HCT116 (cell line): ENCODE data around the gene TSSK2. TPM values are rescaled to one million over a fixed set of nuclear protein-coding genes. Genes with fewer than 3 reads are reported as not detected.

ENCODE experiments used
- ATAC-seq: fragments of 200-7000 bp; cut with Tn5 transposase; 2 replicates; pipeline ENCODE4 v1.9.1; 2020; ENCODE audit warnings: mild to moderate bottlenecking, moderate library complexity
- BruUV-seq: library from RNA; stranded (reverse); fragments of 400-500 nt; replicated peaks from 2 replicates; lab custom pipeline; 2021; lab: Mats Ljungman, UMichigan
- CTCF ChIA-PET: fragments of 300-600 bp; sonication (Branson Sonifier 250); formaldehyde crosslinking; loops from one replicate; lab custom pipeline; 2021; ENCODE audit warnings: antibody characterized with exemption; lab: Charles Lee
- POLR2A ChIA-PET: fragments of 300-600, 350-600 bp; sonication (Branson Sonifier 250); formaldehyde crosslinking; loops from one replicate; lab custom pipeline; 2021; ENCODE audit warnings: antibody characterized with exemption; lab: Charles Lee
- RAD21 ChIA-PET, 2 experiments: fragments of 300-600 bp; sonication (Branson Sonifier 250); formaldehyde crosslinking; loops; one replicate each; lab custom pipeline; 2023; ENCODE audit warnings: low total read pairs in 2 of 2; ENCODE audit not compliant: uncharacterized antibody in 2 of 2, unreplicated experiment in 2 of 2, low non-redundant PET in 1 of 2; lab: Charles Lee
- DNase-seq: peaks from one replicate; pipeline ENCODE4 v3.0.0-alpha.2; 2010; ENCODE audit warnings: low read depth, low spot score
- H2AFZ ChIP-seq: fragments of 200-600 bp; shearing (Covaris generic), sonication (generic); 2 replicates; pipeline ENCODE4 v1.6.1; 2017; ENCODE audit warnings: low read depth, mixed run types, mixed read lengths, antibody characterized with exemption, low read length; ENCODE audit not compliant: poor library complexity, severe bottlenecking
- H3K27ac ChIP-seq: 2 replicates; pipeline ENCODE4 v1.5.1; 2012; ENCODE audit warnings: low read depth, low read length
- H3K27me3 ChIP-seq: fragments of 200-600 bp; sonication (generic); 2 replicates; pipeline ENCODE4 v1.6.1; 2016; ENCODE audit warnings: mixed run types, low read length, mixed read lengths; ENCODE audit not compliant: insufficient read depth
- H3K36me3 ChIP-seq, 2 experiments: fragments of 200-500 bp in 1 of 2; fragments of 200-600 bp in 1 of 2; sonication (Bioruptor generic) in 1 of 2; sonication (generic) in 1 of 2; 2 replicates each; pipeline versions ENCODE4 v1.5.1 to v1.6.1; 2014 to 2016; ENCODE audit warnings: low read length in 2 of 2, inconsistent platforms in 1 of 2, mixed read lengths in 1 of 2, mixed run types in 1 of 2; ENCODE audit not compliant: insufficient read depth in 2 of 2, control insufficient read depth in 1 of 2
- H3K4me1 ChIP-seq, 2 experiments: fragments of 200-600 bp in 1 of 2; sonication (generic) in 1 of 2; 2 replicates each; pipeline versions ENCODE4 v1.5.1 to v1.6.1; 2012 to 2017; ENCODE audit warnings: low read length in 2 of 2, inconsistent platforms in 1 of 2, mild to moderate bottlenecking in 1 of 2, mixed read lengths in 1 of 2, mixed run types in 1 of 2, moderate library complexity in 1 of 2; ENCODE audit not compliant: insufficient read depth in 2 of 2, control insufficient read depth in 1 of 2
- H3K4me2 ChIP-seq: fragments of 200-600 bp; sonication (generic); 2 replicates; pipeline ENCODE4 v1.6.1; 2017; ENCODE audit warnings: mixed run types, low read length, mixed read lengths
- H3K4me3 ChIP-seq, 2 experiments: fragments of 200-600 bp in 1 of 2; sonication (generic) in 1 of 2; replicated peaks in 1 of 2; 2 replicates each; pipeline ENCODE4 v1.5.1; 2011 to 2016; ENCODE audit warnings: low read length in 2 of 2, control low read depth in 1 of 2, low read depth in 1 of 2, mild to moderate bottlenecking in 1 of 2, mixed read lengths in 1 of 2, mixed run types in 1 of 2
- H3K79me2 ChIP-seq: fragments of 200-600 bp; sonication (generic); 2 replicates; pipeline ENCODE4 v1.6.1; 2017; ENCODE audit warnings: mild to moderate bottlenecking, mixed run types, low read length, moderate library complexity, mixed read lengths; ENCODE audit not compliant: insufficient read depth
- H3K9ac ChIP-seq: fragments of 200-600 bp; sonication (generic); 2 replicates; pipeline ENCODE4 v1.6.1; 2016; ENCODE audit warnings: low read length, mixed read lengths
- H3K9me2 ChIP-seq: fragments of 200-600 bp; sonication (generic), shearing (Covaris generic); 2 replicates; pipeline ENCODE4 v1.6.1; 2017; ENCODE audit warnings: mixed run types, mild to moderate bottlenecking, moderate library complexity; ENCODE audit not compliant: insufficient read depth
- H3K9me3 ChIP-seq, 2 experiments: fragments of 200-500 bp in 1 of 2; fragments of 200-600 bp in 1 of 2; sonication (Bioruptor generic) in 1 of 2; sonication (generic) in 1 of 2; 2 replicates each; pipeline ENCODE4 v1.6.1; 2014 to 2017; ENCODE audit warnings: low read length in 2 of 2, mixed read lengths in 2 of 2, inconsistent platforms in 1 of 2, low read depth in 1 of 2, mild to moderate bottlenecking in 1 of 2, mixed run types in 1 of 2, moderate library complexity in 1 of 2; ENCODE audit not compliant: control insufficient read depth in 1 of 2, insufficient read depth in 1 of 2
- H4K20me1 ChIP-seq: fragments of 200-600 bp; sonication (generic), shearing (Covaris generic); 2 replicates; pipeline ENCODE4 v1.6.1; 2017; ENCODE audit warnings: mixed run types, mild to moderate bottlenecking, moderate library complexity; ENCODE audit not compliant: insufficient read depth
- CBX3 ChIP-seq: IDR thresholded peaks from 2 replicates; pipeline ENCODE4 v1.6.1; 2012; ENCODE audit warnings: low read depth
- EGR1 ChIP-seq: IDR thresholded peaks from 2 replicates; pipeline ENCODE4 v1.6.1; 2012; ENCODE audit warnings: low read depth
- ELF1 ChIP-seq: IDR thresholded peaks from 2 replicates; pipeline ENCODE4 v1.6.1; 2012; ENCODE audit warnings: low read depth, borderline replicate concordance
- EZH2 ChIP-seq: fragments of 200-600 bp; sonication (generic); IDR thresholded peaks from 2 replicates; pipeline ENCODE4 v1.6.1; 2017; ENCODE audit warnings: antibody characterized with exemption, mixed run types
- EZH2phosphoT487 ChIP-seq: fragments of 200-600 bp; IDR thresholded peaks from 2 replicates; pipeline ENCODE4 v1.6.1; 2018; ENCODE audit warnings: antibody characterized with exemption, borderline replicate concordance
- FOSL1 ChIP-seq: IDR thresholded peaks from 2 replicates; pipeline ENCODE4 v1.6.1; 2012; ENCODE audit warnings: low read depth
- JUND ChIP-seq: IDR thresholded peaks from 2 replicates; pipeline ENCODE4 v1.6.1; 2012
- POLR2A ChIP-seq: IDR thresholded peaks from 2 replicates; pipeline ENCODE4 v1.7.0; 2011; ENCODE audit warnings: borderline replicate concordance; ENCODE audit not compliant: insufficient read depth, insufficient read length; ENCODE audit errors: extremely low read depth
- POLR2AphosphoS5 ChIP-seq: IDR thresholded peaks from 2 replicates; pipeline ENCODE4 v1.6.1; 2011; ENCODE audit warnings: mild to moderate bottlenecking, low read depth, low read length, moderate library complexity
- SIN3A ChIP-seq: IDR thresholded peaks from 2 replicates; pipeline ENCODE4 v1.6.1; 2012; ENCODE audit warnings: low read depth
- SRF ChIP-seq: IDR thresholded peaks from 2 replicates; pipeline ENCODE4 v1.6.1; 2012; ENCODE audit warnings: low read depth
- YY1 ChIP-seq: IDR thresholded peaks from 2 replicates; pipeline ENCODE4 v1.6.1; 2011; ENCODE audit warnings: low read length, low read depth, moderate library complexity, mild to moderate bottlenecking; ENCODE audit not compliant: insufficient replicate concordance; ENCODE audit errors: extremely low read depth
- ZNF274 ChIP-seq: fragments of 200-500 bp; sonication (Bioruptor generic); IDR thresholded peaks from 2 replicates; pipeline ENCODE4 v1.6.1; 2014; ENCODE audit warnings: mild to moderate bottlenecking, low read depth, low read length, inconsistent platforms
- intact Hi-C: fragments of 100-400 bp; cut with micrococcal nuclease; formaldehyde crosslinking; loops from 2 replicates; pipeline ENCODE4 v1.10.0; 2022
- total RNA-seq: library from RNA; stranded (reverse); gene quantifications from one replicate; pipeline ENCODE4 v1.2.1, GENCODE V29; 2021; ENCODE audit not compliant: unreplicated experiment
- TF ChIP-seq, protein P1 (sequence below): IDR thresholded peaks from 2 replicates; pipeline ENCODE4 v1.6.1; 2012
- TF ChIP-seq, protein P2 (sequence below): IDR thresholded peaks from 2 replicates; pipeline ENCODE4 v1.6.1; 2011; ENCODE audit warnings: mild to moderate bottlenecking, low read length, moderate library complexity; ENCODE audit not compliant: insufficient replicate concordance; ENCODE audit errors: extremely low read depth
- TF ChIP-seq, protein P3 (sequence below): IDR thresholded peaks from 2 replicates; pipeline ENCODE4 v1.6.1; 2012; ENCODE audit warnings: low read depth

Gene TSSK2
- total RNA-seq, 1 experiment from 2014 or later = not detected

DNA sequence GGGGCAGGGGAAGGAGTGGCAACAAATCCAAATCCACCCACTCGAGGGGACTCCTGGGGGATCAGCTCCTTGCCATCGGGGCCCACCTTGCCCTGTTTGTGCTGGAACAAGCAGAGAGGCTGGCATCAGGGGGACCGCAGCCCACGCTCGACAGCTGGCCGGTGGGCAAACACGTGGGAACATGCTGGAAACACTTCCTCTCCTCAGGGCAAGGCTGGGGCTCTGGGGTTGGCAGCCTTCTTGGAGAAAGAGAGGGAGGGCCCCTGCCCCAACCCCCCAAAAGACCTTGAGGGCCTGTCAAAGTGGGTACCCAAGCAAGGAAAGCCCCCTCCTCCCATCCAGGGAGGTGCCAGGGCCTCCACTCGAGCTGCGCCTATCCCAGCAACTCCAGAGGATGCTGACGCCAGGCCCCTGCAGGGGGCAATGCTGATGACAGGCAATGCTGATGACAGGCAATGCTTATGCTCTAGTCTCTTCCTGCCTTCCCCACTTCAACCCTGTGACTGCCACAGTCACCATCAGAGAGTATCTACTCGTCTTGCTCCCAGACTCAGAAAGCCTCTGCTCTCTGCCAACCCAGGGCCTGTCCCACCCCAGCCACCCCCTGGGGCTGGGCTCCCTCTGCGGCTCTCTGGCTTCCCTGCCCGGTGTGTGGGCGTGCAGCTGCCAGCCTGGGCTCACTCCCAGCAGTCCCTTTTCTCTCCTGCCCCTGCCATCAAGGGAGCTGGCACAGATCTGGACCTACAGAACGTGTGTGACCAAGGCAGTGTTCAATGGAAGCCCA, 7.3 kb downstream of the TSSK2 start (continued):
- TF ChIP-seq YY1 = no peak
- no peak for TF ChIP-seq SRF
- TF ChIP-seq JUND = no peak
- TF ChIP-seq, protein P1, sequence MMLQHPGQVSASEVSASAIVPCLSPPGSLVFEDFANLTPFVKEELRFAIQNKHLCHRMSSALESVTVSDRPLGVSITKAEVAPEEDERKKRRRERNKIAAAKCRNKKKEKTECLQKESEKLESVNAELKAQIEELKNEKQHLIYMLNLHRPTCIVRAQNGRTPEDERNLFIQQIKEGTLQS = no peak
- no peak for TF ChIP-seq EZH2
- no peak for TF ChIP-seq FOSL1
- no peak for TF ChIP-seq ZNF274
- TF ChIP-seq, protein P2, sequence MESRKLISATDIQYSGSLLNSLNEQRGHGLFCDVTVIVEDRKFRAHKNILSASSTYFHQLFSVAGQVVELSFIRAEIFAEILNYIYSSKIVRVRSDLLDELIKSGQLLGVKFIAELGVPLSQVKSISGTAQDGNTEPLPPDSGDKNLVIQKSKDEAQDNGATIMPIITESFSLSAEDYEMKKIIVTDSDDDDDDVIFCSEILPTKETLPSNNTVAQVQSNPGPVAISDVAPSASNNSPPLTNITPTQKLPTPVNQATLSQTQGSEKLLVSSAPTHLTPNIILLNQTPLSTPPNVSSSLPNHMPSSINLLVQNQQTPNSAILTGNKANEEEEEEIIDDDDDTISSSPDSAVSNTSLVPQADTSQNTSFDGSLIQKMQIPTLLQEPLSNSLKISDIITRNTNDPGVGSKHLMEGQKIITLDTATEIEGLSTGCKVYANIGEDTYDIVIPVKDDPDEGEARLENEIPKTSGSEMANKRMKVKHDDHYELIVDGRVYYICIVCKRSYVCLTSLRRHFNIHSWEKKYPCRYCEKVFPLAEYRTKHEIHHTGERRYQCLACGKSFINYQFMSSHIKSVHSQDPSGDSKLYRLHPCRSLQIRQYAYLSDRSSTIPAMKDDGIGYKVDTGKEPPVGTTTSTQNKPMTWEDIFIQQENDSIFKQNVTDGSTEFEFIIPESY = no peak

DNA sequence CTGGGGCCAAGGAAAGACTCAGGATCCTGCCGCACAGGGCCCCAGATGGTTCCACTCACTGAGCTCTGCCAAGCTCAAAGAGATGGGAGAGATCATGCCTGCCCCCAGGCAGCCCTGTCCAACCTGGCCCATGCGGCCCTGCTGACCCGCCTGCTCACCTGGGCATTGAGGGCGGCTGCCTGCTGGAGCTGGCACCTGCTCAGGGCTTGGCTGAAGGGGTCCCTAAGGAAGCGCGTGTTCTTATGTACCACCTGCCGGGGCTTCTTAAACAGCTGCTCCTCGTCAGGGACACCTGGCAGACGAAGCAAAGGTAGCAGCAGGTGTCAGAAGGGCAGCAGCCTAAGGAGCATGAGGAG, 7.9 kb downstream of the TSSK2 start:
- H3K4me3 ChIP-seq = no peak overlapping the region
- H3K27me3 ChIP-seq = no peaks in the 10 kb centered on the region
- H3K4me2 ChIP-seq = no peak overlapping the region
- intact Hi-C loops = no loop called here
- peaks cover 35 to 41% of the 10 kb centered on the region in 2 experiments; a peak in 3 of 4 replicates for H3K36me3 ChIP-seq
- DNase-seq = no peak
- H2AFZ ChIP-seq = no peak overlapping the region
- H3K9ac ChIP-seq = no peak overlapping the region
- peaks cover 3 to 8% of the 10 kb centered on the region in 2 experiments for H3K4me1 ChIP-seq
- ATAC-seq = no peak
- no peaks in the 10 kb centered on the region for H3K9me3 ChIP-seq
- H4K20me1 ChIP-seq = no peaks in the 10 kb centered on the region
- RAD21 ChIA-PET = interaction anchor here in 1 of 2 experiments (0.5 kb wide), 1 partner anchor 155 kb away, joined by 4 read pairs; no protein-coding TSS in a partner anchor
- H3K79me2 ChIP-seq = peaks cover 17% of the 10 kb centered on the region
- CTCF ChIA-PET = no interaction called here
- H3K27ac ChIP-seq = no peak overlapping the region
- H3K9me2 ChIP-seq = no peaks in the 10 kb centered on the region
- POLR2A ChIA-PET = no interaction called here
- BruUV-seq = no TSS peak
- no peak for TF ChIP-seq CBX3
- TF ChIP-seq POLR2A = no peak
- no peak for TF ChIP-seq SIN3A
- TF ChIP-seq, protein P1 = no peak
- no peak for TF ChIP-seq YY1
- TF ChIP-seq, protein P2 = no peak
- TF ChIP-seq ELF1 = no peak
- TF ChIP-seq, protein P3, sequence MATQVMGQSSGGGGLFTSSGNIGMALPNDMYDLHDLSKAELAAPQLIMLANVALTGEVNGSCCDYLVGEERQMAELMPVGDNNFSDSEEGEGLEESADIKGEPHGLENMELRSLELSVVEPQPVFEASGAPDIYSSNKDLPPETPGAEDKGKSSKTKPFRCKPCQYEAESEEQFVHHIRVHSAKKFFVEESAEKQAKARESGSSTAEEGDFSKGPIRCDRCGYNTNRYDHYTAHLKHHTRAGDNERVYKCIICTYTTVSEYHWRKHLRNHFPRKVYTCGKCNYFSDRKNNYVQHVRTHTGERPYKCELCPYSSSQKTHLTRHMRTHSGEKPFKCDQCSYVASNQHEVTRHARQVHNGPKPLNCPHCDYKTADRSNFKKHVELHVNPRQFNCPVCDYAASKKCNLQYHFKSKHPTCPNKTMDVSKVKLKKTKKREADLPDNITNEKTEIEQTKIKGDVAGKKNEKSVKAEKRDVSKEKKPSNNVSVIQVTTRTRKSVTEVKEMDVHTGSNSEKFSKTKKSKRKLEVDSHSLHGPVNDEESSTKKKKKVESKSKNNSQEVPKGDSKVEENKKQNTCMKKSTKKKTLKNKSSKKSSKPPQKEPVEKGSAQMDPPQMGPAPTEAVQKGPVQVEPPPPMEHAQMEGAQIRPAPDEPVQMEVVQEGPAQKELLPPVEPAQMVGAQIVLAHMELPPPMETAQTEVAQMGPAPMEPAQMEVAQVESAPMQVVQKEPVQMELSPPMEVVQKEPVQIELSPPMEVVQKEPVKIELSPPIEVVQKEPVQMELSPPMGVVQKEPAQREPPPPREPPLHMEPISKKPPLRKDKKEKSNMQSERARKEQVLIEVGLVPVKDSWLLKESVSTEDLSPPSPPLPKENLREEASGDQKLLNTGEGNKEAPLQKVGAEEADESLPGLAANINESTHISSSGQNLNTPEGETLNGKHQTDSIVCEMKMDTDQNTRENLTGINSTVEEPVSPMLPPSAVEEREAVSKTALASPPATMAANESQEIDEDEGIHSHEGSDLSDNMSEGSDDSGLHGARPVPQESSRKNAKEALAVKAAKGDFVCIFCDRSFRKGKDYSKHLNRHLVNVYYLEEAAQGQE = no peak
- TF ChIP-seq ZNF274 = no peak
- TF ChIP-seq EGR1 = no peak
- TF ChIP-seq EZH2phosphoT487 = no peak
- no peak for TF ChIP-seq POLR2AphosphoS5
